ENCODE data around the gene NEU1.
A peak's percentile ranks its signal among the peaks of the same experiment; 100 is the strongest.

NEU1 gene

GRCh38 chr6:31892821-31893220, 30.2 kb upstream of the NEU1 start:
- DNase-seq, result no peak

- no peak for DNase-seq
Observed at GRCh38 chr6:31889331-31889972, 26.8 kb upstream of the NEU1 start.

DNA sequence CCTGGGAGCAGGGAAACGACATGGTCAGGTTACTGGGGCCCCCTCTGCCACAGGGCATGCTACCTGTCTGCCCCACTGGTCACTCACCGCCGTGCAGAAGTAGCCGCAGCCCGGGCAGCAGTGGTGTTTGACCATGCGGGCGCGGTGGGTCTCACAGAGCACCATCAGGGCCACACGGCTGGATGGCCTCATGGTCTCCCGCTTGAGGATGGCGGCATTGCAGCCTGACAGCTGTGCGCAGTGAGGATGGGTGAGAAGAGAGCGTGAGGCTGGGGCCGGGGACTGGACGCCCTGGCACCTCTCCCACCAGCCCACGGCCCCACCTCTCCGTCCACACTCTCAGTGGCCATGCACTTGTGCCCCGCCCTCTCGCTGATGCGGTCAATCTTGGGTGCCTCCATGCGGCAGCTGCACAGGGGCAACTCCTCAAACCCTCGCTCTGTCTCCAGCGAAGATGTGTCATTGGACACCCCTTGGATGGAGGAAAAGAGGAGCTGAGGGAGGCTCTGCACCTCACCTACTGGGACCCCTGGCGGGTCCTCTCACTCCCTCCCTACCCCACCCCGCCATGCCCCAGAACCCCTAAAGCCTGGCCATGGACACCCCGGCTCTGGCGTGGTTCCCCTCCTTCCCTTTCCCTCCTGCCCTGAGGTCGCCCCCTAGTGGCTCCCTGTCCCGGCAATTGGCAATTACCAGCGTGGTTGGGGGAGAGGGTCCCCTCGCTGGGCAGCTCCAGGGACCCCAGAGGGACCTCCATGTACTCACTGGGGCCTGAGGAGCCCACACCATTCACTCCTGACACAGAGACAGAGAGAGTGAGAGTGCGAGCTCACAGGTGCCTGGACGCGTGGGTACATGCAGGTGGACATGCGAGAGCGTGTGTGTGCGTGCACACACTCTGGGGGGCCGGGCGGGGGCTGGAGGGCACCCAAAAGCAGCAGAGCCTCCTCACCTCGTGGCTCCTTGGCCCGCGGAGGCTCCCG, 25.9 kb upstream of the NEU1 start:
- DNase-seq, result no peak

DNA sequence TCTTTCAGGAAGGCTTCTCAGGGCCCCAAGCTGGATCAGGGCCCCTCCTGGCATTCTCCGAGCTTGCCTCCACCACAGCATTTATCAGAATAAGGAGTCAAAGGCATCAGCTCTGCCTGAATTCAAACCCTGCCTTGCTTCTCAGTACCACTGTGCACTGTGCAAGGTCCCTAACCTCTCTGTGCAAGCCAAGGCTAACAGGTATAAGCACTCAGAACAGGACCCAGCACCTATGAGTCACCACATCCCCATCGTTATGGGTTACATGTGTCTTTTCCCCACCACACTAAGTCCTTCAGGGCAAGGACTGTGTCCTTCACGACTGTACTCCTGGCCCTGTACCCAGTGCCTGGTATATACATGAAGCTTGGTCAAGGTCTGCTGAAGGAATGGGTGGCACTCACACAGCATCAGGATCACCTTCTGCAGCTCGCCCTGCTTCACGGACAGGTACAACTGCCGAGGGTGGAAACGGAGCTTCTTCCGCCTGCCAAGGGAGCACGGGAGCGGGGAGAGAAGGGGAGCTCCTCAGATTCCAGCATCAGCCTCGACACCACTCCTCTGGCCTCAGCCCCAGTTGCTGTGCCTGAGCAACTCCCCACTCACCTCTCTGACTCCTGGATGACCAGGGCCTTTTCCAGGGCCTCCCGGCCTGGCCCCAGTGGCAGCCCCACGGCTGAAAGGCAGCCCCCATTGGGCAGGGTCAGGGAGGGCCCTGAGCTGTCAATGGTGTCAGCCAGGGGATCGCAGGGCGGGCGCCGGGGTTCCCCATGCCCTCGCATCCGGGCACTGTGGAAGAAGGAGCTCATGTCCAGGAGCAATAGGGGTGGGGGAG, 24.8 kb upstream of the NEU1 start:
- DNase-seq, result no peak

GRCh38 chr6:31886541-31886991, 23.9 kb upstream of the NEU1 start:
- no peak for DNase-seq

- no peak for DNase-seq
Observed at GRCh38 chr6:31884528-31885035, 22.0 kb upstream of the NEU1 start.

- no peak for DNase-seq
Observed at GRCh38 chr6:31883676-31884075, 21.1 kb upstream of the NEU1 start.

DNA sequence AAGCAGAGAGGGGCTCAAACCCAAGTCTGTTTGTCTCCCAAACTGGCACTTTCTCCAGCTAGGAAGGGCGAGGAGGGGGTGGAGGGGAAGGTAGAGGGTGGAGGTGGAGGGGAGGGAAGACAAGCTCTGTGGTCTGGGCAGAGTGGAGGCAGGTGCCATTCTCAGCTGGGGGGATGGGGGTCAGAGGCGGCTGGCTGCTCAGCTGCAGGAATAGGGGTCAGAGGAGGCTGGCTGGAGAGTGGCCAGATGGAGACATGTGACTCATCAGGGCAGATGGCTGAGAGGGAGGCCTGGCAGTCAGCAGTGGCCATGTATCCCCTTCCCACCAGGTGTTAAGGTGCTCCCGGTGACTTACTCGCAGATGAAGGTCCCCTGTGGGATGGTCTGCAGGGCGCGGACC, 19.7 kb upstream of the NEU1 start:
- peak; percentile 7 for DNase-seq

DNA sequence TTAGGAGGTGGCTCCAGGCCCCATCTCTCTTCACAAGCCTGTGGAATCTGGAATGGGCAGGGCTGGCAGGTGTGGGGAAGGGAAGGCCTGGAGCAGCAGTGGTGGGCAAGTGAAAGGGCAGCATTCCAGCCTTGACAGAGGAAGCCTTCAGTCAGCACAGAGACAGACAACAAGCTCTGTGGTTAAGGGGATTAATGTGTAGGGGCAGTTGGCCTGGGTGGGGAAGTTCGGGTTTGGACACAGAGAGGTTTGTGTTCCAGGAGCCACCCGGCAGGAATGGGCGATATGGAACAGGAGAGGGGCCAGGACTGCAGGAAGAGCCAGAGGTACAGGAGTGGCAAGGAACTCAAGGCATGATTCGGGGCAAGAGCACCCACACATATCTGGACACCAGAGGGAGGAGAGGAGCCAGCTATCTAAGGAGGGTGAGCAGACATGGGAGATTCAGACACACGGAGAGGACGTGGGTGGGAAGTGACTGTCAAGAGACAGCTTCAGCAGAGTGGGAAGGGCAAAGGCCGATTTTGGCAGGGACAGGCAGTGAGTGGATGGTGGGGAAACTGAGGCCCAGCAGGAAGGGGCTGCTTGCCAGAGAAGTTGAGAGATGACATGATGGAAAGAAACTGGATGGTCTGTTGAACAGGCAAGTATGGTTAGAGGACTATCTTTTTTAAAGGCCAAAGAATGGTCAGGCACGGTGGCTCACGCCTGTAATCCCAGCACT, 18.7 kb upstream of the NEU1 start:
- no peak for DNase-seq

DNA sequence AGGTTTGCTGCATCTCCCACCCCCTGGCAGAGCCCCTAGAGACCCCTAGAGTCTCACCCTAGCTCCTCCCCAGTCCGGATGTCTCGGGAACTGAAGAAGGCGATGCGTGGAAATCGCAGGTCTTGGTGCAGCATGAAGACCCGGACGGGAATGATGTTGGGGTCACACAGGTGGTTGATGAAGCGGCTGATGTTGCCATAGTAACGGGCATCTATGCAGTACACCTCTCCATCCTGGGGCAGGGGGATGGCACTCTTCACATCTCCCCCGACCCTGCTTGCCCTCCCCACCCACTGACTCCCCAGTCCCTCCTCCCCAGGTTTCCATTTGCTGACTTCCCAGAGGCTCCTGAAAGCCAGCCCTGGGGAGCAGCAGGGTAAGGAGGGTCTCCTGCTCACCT, 18.0 kb upstream of the NEU1 start:
- no peak for DNase-seq

GRCh38 chr6:31879901-31880300, 17.3 kb upstream of the NEU1 start:
- no peak for DNase-seq

GRCh38 chr6:31879143-31879542, 16.5 kb upstream of the NEU1 start:
- DNase-seq, result no peak

- DNase-seq, result no peak
Observed at GRCh38 chr6:31878726-31879125, 16.1 kb upstream of the NEU1 start, which contains the start of gene SLC44A4. SLC44A4 (minus strand) TSS chr6:31878997; CDS start chr6:31878980, 17 bp downstream.

GRCh38 chr6:31878222-31878621, 15.6 kb upstream of the NEU1 start:
- DNase-seq, result no peak

DNA sequence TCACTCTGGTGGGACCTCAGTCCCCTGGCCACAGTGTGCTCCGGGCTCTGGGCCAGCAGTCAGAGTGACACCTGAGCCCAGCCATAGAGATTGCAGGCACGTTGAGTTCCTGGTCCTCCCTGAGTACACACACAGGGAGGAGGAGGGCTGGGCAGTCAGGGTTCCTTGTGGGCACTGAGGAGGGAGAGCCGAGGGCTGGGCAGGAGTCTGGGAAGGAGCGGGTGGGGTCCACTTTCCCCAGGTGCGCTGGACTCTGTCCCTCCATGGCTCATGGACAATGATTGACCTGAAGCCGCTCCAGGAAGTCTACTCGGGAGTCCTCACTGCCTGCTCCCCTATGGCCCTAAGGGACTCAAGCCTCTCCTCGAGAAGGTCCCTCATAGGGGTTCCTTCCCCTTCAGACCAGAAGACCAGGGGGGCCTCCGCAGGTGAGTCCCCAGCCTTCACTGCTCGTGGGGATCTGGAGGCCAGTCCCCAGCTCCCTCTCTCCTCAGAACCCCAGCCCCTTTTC, 15.1 kb upstream of the NEU1 start:
- no peak for DNase-seq

DNA sequence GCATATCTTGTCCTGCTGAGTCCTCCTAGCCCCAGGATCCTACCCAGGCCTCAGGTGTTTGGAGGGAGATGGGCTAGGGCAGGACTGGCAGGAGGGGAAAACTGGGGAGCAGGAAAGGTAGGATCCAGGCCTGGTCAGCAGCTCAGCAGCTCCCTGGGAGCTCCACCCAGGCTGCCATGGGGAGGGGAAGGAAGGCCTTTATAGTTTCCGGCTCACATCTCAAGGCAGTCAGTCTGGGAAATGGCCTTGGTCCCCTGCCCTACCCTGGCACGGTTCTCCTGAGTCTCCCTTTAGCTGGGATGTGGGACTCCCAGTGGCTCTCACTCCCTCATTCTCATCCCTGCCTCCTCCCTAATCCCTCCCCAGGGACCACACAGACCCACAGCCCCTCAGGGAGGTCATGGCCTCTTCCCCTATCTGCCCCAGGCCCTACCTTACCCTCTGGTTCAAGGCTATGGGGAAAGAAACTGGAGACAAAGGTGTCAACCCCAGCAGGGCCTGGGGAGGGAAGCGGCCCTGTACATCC, 14.6 kb upstream of the NEU1 start:
- no peak for DNase-seq

DNA sequence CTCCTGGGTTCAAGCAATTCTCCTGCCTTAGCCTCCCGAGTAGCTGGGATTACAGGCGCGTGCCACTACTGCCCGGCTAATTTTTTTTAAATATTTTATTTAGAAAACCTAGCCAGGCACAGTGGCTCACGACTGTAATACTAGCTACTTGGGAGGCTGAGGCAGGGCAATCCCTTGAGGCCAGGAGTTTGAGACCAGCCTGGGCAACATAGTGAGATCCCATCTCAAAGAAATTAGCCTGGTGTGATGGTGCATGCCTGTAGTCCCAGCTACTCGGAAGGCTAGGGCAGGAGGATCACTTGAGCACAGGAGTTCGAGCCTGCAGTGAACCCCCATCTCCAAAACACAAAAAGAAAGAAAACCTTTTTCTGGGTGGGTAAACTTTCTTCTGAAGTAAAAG, 13.7 kb upstream of the NEU1 start:
- DNase-seq, result no peak

DNA sequence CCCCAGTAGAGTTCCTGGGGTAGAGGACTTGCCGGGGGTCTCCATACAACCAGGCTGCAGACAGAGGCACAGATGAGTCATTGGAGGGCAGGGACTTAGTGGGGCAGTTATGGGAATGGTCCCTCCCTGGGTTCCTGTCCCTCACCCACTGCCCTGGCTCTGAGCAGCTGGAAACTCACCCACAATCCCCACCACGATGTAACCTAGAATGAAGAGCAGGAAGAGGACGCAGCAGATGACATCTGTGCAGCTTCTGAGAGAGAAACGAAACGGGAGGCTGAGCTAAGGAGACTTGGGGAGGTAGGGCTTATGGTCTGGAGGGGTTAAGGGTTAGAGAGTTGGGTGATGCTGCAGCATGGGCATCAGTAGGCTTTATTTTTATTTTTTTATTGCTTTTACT, 13.3 kb upstream of the NEU1 start:
- no peak for DNase-seq

GRCh38 chr6:31874836-31875572, 12.4 kb upstream of the NEU1 start:
- DNase-seq, result no peak

- no peak for DNase-seq
Observed at GRCh38 chr6:31874084-31874670, 11.6 kb upstream of the NEU1 start.
